Activated naive CD4-positive, alpha-beta T cell treated with anti-CD3 and anti-CD28 coated beads, Interleukin-2, amount 50 U/mL, for 16 hours (primary cell): ENCODE measurements around the gene TRPM1.

Source experiments
- DNase-seq: peaks from one replicate; pipeline ENCODE4 v3.0.0-alpha.2; 2020

The TRPM1 gene

DNA sequence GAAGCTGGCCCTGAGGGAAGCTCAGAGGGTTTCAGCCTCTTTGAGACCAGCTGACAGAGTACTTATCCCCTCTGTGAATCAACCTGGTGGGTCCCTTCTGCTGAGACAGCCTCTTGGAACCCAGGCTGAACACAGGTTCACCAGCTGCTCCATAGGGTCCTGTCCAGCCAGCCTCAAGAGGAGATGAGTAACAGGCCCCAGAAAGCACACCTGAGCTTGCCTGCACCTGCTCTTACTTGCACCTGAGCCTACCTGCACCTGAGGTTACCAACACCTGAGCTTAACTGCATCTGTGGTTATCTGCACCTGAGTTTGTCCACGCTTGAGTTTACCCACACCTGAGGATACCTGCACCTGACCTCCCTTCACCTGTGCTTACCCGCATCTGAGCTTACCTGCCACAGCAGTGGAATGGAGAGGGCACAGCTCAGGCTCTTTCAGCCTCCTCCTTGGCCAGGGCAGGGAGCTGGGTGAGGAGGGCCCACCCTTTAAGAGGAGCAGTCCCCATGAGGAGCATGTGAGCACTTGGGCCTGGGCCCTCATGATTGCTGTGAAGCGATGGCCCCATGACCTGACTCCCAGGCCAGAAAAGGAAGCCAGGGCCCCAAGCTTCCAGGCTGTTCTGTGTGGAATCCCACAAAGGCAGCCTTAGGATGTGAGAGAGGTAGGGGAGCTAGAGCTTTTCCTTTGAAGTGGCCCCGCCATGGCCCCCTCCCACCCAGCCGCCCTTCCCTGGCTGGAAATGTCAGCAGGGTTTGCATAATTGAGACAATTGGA is at the start of gene TRPM1:
Gene TRPM1, minus strand, starts transcription at position 464 of the 777 bp plus-strand sequence. CDS start 20,370 bp downstream, outside the sequence.
- DNase-seq: no peak

DNA sequence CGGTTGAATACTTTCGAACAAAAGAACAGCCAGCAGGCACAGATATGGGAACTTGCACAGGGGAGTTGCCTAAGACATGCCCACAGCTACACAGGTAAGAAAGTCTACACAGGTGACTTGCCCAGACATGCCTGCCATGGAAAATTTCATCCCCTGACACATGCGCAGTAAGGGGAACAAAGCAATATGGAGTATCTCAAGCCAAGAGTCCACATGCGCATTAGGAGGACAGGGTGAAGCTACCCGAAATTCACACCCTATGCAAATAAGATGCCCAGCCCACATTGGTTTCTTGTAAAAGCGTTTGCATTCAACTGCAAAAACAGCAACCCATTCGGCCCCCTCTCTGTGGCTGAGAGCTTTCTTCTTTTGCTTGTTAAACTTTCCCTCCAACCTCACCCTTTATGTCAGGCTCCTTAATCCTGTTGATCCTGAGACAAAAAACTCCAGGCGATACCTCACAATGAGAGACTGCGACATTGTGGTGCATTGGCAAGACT is 49.3 kb upstream of the TRPM1 start:
- DNase-seq: no peak

DNA sequence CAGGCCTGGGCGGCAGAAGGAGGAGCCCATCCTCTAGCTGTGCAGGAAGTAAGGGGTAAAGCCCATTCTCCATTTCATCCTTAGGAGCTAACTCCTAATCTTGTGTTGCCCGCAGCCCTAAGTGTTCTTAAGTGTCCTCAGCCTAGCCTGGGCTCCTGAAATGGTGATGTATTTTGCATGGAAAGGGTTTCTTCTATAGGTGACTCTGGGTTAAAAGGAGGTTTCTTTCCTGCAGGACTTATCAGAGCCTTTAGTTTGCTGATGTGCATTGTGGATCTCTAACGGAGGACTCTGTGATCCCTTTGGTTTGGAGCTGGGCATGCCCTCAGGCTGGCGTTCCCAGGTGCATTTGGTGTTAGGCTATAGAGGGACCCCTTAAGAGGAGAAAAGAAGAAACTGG is 48.5 kb upstream of the TRPM1 start:
- no peak for DNase-seq

DNA sequence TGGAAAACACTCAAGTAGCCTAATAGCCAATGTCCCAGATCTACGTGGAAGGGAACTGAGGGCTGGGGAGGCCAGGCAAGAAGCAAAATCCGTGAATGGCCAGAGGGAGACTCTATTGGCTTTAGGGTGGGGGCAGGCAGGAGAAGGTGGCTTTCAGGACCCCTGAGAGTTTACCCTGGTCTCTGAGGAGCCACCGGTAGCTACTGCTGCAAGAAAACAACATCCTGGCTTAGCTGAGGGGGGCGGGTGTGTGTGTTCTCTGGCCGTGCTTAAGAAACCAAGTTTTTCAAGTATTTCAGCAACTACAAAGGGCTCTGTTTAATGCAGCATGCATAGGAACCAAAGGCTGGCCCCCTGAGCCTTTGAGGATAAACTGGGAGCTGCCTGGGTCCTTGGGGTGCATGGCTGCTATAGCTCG is 47.6 kb upstream of the TRPM1 start:
- DNase-seq: no peak

DNA sequence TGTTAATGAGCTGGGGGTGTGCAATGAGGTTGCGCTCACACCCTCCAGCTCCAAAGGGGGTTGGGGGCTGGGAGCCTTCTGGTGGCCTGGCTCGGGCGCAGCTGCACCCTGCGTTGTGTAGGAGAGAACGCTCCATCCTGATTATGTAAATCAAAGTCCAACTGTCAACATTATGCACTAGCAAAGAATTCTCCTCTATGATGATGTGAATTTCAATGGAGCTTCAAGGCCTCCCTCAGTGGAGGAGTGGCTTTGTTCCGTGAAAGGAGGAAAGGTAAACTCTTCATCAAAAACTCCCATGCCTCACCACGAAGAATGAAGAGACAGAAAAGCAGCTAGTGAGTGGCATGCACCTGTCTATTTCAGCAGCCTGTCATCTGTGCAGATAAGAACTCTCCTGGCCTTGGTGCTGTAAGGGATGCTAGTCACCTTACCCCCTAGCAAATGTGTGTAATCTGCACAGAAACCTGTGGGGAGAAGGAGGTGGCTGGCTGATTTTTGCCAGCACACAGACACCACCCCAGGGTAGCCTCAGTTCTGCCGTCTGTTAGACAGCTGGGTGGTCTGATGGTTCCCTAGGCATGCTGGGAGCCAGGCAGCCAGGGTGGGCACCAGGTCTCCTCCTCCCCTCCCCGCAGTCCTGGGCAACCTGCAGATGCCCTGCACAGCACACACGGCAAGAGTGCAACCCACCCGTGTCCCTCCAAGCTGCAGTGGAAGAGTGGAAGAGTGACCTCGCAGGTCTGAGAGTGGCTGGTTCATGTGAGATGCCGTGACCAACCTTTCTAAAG is 47.0 kb upstream of the TRPM1 start:
- no peak for DNase-seq

DNA sequence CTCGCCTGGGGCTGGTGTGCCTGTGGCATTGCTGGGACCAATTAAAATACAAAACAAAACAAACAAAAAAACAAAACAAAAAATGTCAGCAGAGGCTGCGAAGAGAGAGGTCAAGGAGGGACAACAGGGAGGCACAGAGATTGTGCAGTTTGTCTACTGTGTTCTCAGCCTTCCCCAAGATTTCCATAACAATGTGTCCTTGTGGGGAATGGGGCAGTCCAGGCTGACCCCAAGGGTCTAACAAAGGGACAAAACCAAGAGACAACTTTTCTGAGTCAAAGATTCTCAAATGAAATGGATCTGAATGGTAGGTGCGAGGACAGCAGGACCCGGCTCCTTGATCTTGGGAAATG is 46.4 kb upstream of the TRPM1 start:
- no peak for DNase-seq

DNA sequence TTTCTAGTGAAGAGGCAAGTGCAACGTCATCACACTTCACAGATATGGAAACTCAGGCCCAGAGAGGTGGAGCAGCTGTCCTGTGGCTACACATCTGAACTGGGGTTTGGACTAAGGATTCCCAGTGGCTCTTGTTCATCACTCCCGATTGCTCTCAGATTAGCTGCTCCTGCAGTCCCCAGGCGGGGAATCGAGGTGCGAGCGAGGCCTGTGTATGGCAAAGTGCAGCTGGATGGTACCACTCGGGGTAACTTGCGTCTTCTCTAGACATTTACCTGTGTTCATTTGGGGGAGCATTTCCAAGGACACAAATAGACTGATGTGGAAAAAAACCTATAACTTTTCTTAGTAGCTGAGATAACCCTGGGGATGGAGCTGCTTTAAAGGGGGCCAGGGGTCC is 45.9 kb upstream of the TRPM1 start:
- DNase-seq: no peak

DNA sequence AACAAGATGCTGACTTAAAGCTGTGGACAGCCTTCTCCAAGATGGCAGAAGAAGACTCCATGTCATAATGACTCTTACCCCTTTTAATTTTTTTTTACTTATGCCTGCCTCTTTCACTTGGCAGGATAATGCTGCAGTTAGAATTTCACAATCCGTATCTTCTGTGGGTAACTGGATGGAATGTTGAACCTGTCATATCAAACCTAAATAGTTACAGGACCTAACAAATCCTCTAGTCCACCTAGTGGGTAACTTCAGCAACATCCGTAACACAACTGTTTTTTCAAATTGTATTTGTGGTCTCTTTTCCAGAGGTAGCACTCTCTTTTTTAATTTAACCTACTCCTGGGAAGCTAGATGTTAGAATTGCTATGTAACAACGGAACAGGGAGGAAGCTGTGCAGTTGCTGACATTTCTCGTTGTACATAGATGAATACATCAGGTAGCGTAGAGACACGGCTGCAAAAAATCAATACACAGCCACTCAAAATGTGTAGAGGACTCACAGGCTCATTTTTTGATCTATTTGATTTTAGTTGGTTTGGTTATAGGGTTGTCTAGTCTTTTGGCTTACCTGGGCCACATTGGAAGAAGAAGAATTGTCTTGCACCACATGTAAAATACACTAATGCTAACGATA is 43.9 kb upstream of the TRPM1 start:
- DNase-seq: no peak

DNA sequence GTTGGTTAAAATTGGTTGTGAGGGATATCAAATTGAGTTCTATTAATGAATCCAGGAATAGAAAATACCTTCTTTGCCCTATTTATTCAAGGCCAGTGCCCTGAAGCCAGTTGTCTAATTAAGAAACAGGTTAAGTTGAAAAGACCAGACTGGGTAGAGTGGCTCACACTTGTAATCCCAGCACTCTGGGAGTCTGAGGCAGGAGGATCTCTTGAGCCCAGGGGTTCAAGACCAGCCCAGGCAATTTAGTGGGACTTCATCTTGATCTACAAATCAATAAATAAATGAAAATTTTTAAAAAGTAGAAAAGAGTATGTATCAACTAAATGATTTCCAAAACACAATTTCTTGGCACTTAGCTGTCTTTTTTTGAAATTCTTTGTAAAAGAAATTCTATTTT is 40.3 kb upstream of the TRPM1 start:
- DNase-seq: no peak

DNA sequence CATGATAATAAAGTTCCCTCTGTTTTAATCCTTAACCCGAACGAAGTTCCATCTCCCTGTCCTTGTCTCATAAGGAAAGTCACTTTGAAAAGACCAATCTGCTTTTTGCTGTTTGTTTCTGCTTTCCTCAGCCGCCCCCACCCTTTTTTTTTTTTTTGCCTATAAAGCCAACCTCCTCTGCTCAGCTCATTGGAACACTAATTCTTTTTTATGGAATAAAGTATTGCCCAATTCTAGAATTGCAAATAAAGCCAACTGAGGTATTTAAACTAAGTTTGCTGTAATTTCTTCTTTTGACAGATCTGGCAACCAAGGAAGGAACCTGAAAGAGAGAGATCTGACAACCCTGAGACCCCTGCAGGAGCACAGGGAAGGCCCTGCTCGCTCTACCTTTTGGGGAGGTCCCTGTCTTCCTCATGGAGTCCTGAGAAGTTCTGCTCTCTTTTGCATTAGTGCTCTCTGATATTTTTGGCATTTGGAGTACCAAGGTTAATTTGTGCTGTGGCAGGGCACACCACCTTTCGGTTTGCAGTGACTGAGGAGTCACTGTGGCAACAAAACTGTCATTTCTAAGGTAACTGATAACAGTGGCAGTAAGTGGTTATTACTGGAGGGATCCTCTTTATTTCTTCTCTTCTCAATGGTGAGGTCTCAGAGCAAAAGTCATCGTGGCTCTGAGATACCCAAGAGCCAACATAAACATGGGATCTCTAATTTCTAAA is 35.2 kb upstream of the TRPM1 start:
- DNase-seq: no peak

DNA sequence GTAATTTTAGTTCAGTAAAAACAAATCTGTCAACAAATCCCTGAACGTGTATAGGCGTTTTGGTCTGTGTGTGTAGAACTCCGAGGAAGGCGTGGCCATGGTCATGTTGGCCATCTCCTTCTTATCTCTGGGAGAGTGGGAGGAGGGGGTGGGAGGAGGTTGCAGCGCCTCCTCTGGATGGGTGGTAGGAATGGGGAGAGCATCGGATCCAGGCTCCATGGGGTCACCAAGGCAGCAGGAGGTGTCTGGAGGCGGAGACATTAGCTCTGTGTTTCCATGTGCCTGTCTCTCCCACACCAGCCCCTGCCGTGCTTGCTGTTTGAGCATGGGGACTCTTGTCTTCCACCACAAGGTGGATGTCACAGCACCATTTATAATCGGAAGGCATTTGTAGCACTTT is 34.5 kb upstream of the TRPM1 start:
- no peak for DNase-seq

DNA sequence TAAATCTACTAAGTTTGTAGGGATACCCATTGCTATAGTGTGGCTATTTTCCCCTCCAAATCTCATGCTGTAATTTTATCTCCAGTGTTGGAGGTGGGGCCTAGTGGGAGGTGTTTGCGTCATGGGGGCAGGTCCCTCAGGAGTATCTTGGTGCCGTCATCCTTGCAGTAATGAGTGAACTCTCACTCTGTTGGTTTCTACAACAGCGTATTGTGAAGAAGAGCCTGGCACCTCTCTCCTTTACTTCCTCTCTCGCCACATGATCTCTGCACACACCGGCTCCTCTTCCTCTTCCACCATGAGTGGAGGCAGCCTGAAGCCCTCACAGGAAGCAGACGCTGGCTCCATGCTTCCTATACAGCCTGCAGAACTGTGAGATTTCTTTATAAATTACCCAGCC is 34.0 kb upstream of the TRPM1 start:
- no peak for DNase-seq

DNA sequence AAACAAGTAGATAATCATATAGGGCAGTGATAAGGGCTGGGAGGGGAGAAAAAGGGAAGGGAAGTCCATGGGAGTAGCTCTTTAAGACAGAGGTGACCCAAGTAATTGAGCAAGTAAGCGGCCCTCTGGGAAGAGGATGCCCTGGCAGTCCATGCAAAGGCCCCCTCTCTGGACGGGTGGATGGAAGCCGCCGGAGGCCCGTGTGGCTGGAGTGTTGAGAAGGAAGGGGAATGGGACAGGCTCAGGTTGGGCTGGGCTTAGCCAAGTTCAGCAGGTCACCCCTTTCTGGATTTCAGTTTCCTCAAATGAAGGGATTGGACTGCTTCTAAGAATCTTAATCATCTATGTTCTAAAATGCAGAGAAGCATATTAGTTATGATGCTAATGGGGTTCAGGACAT is 32.4 kb upstream of the TRPM1 start:
- DNase-seq: no peak

DNA sequence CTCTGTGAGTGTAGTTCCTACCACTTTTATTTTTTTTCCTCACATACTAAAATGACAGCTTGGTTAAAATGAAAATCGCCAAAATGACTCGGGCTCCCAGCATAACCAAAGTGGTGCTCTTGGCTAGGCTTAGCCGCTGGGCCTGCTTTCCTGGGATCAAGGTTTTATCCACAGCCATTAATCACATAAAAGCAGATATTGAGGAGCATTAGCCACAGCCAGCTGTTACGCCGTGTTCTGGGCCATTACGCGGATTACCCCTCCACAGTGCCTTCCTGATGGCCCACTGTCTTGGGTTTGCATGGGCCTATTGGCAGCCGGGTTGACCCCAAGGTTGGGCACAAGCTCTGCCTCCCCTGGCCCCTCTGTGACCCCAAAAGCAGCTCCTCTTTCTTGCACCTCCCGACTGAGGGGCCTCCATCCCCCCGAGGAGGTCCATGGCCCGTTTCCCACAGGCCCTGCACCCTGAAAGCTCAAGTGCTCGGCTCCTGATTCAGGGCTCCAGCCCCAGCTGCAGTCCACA is 30.4 kb upstream of the TRPM1 start:
- DNase-seq: no peak

DNA sequence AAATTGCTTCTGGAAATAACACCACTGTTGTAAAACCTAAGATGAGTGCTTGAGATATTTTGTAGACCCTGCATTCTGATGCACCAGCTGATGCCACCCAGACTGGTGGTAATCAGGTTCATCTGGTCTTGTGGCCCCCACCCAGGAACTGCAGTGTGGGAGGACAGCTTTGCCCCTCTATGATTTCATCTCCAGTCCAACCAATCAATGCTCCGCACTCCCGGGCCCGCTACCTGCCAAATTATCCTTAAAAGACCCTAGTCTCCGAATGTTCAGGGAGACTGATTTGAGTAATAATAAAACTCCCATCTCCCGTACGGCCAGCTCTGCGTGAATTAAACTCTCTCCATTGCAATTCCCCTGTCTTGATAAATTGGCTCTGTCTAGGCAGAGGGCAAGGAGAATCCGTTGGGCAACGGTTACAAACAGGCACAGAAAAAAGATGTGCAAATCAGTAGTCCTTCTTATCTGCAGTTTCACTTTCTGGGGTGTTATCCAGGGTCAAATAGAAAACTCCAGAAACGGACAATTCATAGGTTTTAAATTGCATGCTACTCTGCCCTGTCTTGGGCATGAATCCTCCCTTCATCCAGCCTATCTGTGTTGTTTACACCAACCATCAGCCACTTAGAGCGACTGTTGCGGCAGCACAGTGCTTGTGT is 29.2 kb upstream of the TRPM1 start:
- DNase-seq: no peak

DNA sequence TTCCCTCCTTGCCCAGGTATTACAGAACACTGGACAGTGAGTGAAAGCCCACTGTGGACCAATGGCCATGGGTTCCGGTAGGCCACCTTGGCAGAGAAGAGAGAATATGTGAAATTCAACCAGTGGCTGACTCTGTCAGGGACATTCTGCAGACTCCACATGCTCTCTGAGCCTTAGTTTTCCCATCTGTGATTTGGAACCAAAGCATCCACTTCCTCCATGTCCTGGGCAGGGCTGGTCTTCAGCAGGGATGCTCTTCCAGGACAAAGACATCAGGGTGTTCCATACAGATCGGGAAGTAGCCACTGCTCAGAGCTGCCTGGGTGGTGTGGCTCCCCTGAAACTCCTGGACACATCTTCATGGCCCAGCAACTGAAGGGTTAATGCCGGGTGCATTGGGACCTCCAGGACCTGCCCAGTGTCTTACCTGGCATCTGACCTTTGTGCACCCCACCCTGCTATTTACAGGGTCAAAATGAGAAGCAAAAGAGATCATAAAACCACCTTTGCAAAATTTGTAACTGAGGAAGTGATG is 28.3 kb upstream of the TRPM1 start:
- DNase-seq: no peak

DNA sequence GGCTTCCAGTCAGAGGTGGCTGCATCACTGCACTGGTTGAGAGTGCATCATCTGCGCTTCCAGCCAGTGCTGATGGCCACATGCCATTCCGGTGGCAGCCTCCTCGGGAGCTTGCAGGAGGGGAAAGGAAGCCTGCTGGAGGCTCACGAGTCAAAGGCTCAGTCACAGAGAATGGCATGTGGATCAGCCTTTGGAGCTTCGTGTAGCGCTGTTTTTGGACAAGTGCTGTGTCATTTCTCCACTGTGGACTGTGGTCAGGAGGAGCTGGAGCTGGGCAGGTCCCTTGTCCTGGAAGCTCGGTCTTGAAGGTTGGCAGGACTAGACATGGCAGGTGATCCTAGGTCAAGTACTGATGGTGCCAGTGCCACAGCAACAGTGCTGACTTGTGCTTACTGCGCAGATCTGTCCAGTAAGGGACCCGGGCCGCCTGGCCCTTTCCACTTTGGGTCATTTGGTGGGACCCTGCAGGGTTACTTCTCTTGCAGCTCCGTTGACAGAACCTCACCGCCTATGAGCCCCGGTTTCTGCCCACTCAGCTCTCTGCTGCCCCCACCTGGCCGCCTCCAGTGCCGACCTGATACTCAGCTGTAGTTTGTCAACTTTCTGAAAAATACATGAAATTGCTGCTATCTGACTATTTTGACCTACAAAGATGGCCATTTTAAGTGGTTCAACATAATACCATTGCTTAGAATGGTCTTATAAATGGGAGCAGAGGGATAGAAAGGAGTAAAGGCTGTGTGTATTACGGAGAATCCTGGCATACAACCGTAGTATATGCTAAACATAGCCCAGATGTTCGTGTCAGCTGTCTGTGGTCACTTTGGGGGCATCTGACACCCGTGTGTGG is 27.6 kb upstream of the TRPM1 start:
- DNase-seq: peak; percentile 77

DNA sequence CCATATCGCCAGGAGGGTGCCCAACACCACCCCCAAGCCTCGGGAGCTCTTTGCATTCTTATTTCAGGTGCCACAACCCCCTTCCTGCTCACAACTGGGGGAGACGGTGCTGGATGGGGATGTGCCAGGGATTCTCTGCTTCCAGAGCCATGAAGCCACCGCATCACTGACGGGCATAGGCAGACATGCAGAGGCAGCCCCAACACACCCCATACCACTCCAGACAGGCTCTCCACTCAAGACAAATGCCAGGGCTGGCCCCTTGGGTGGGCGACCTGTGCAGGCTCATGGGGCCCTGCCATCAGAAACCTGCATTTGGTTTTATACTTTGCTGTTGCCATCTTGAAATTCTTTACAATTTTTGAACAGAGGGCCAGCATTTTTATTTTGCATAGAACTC is 27.0 kb upstream of the TRPM1 start:
- no peak for DNase-seq

DNA sequence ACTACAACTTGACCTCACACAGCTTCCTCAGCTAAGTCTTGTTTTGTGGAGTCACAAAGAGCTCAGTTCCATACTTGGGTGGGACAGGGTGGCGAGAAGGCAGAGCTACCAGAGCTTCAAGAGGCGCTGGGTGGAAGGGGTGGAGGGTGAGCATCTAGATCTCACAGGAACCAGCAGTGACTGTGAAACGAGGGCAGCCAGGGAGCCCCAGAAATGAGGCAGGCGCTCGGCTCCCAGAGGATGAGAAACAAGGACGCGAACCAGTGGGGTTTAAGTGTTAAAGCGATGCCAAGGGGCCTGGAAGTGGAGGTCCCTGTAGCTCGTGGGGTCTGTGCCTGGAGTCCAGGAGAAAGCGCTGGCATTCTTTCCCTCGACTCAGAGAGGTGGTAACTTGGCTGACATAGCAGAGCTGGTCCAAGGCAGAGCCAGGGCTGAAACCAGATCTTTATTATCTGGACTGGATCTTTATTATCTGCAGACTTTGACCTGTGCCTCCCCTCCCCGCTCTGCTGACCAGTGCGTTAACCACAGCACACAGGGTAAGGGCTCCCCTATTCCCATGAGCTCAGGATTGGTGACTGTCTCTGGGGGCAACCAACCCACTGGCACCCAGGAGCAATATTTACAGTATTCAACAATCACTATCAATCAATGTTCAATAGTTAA is 26.2 kb upstream of the TRPM1 start:
- DNase-seq: no peak

DNA sequence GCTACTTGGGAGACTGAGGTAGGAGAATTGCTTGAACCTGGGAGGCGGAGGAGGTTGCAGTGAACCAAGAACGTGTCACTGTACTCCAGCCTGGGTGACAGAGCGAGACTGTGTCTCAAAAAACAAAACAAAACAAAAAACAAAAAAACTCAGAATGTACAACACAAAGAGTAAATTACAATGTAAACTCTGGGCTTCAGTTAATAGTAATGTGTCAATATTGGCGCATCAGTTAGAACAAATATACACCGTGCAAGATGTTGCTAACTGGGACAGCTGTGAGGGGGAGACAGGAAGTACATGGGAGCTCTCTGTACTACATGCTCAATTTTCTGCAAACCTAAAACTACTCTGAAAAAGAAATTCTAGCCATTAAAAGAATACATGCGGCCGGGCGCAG is 23.5 kb upstream of the TRPM1 start:
- no peak for DNase-seq
